ENCODE results near the gene SMC1A.

The SMC1A gene

GRCh38 chrX:53458082-53458481 lies 35.6 kb upstream of the SMC1A start (continued):
- TF ChIP-seq CTCF (tag by site-specific recombination; IDR thresholded peaks at IDR 0.05) (peak; percentile 15; the same call in 1 of the 2 replicates), ZNF148 (tag by site-specific recombination; IDR thresholded peaks at IDR 0.05; ENCODE audit: borderline replicate concordance) (no peak)

- H3K27ac ChIP-seq (ENCODE audit: extremely low read depth, low read depth, low read length) = no peak overlapping the region
- no peak overlapping the region for H3K4me3 ChIP-seq (ENCODE audit: low read depth, low read length)
- TF ChIP-seq KLF10 (tag by site-specific recombination; IDR thresholded peaks at IDR 0.05) (no peak), SP3 (tag by site-specific recombination; IDR thresholded peaks at IDR 0.05) (no peak), ZNF660 (tag by site-specific recombination; IDR thresholded peaks at IDR 0.05) (no peak), ZSCAN23 (tag by site-specific recombination; IDR thresholded peaks at IDR 0.05) (no peak), ZBTB1 (tag by site-specific recombination; IDR thresholded peaks at IDR 0.05) (no peak), ZNF354C (tag by site-specific recombination; IDR thresholded peaks at IDR 0.05; ENCODE audit: borderline replicate concordance, low read depth) (no peak), ZNF843 (tag by site-specific recombination; IDR thresholded peaks at IDR 0.05) (no peak), ZNF426 (tag by site-specific recombination; IDR thresholded peaks at IDR 0.05) (no peak), ZNF423 (tag by site-specific recombination; IDR thresholded peaks at IDR 0.05) (no peak)
- H3K9me3 ChIP-seq (ENCODE audit: control insufficient read depth, insufficient read depth, low read depth, low read length) = no peaks in the 10 kb centered on the region
- CTCF ChIA-PET = interaction anchor here (1.1 kb wide), 1 partner anchor 10 kb away, joined by 5 read pairs; no protein-coding TSS in a partner anchor
- POLR2A ChIA-PET = interaction anchor here (0.7 kb wide), 1 partner anchor 187 kb away, joined by 3 read pairs; no protein-coding TSS in a partner anchor
- no peaks in the 10 kb centered on the region for H3K4me1 ChIP-seq (ENCODE audit: control insufficient read depth, insufficient read depth, low read length)
- H3K36me3 ChIP-seq (ENCODE audit: control insufficient read depth in 2 of 2, insufficient read depth in 1 of 2, low read length in 2 of 2) = no peaks in the 10 kb centered on the region
Measured at GRCh38 chrX:53456254-53456653, 33.8 kb upstream of the SMC1A start.

GRCh38 chrX:53452812-53453211 lies 30.4 kb upstream of the SMC1A start:
- POLR2A ChIA-PET = interaction anchor here (1.5 kb wide), 1 partner anchor 30 kb away, joined by 4 read pairs; the partner anchor contains the start of genes RIBC1 and SMC1A

More at GRCh38 chrX:53452812-53453211, 30.4 kb upstream of the SMC1A start:
- Histone ChIP-seq H3K4me3 (ENCODE audit: low read depth, low read length) (no peak overlapping the region), H3K9me3 (ENCODE audit: control insufficient read depth, insufficient read depth, low read depth, low read length) (no peaks in the 10 kb centered on the region), H3K36me3 (ENCODE audit: control insufficient read depth in 2 of 2, insufficient read depth in 1 of 2, low read length in 2 of 2) (no peaks in the 10 kb centered on the region), H3K27ac (ENCODE audit: extremely low read depth, low read depth, low read length) (no peak overlapping the region), H3K4me1 (ENCODE audit: control insufficient read depth, insufficient read depth, low read length) (no peaks in the 10 kb centered on the region)
- TF ChIP-seq ZBTB26 (tag by site-specific recombination; optimal IDR thresholded peaks at IDR 0.05) (no peak), ZNF302 (tag by site-specific recombination; IDR thresholded peaks at IDR 0.05; ENCODE audit: low read depth) (no peak), ZNF701 (tag by site-specific recombination; IDR thresholded peaks at IDR 0.05) (no peak), ZNF510 (tag by site-specific recombination; IDR thresholded peaks at IDR 0.05; ENCODE audit: insufficient replicate concordance) (no peak), ZNF157 (tag by site-specific recombination; IDR thresholded peaks at IDR 0.05) (no peak), ZNF211 (tag by site-specific recombination; IDR thresholded peaks at IDR 0.05; ENCODE audit: low read depth) (no peak), ZNF350 (tag by site-specific recombination; IDR thresholded peaks at IDR 0.05) (no peak), ZNF335 (tag by site-specific recombination; conservative IDR thresholded peaks at IDR 0.05) (no peak), SP7 (tag by site-specific recombination; IDR thresholded peaks at IDR 0.05) (no peak), ZNF560 (tag by site-specific recombination; IDR thresholded peaks at IDR 0.05; ENCODE audit: borderline replicate concordance) (no peak), GFI1B (tag by site-specific recombination; IDR thresholded peaks at IDR 0.05) (no peak), ZNF626 (tag by site-specific recombination; IDR thresholded peaks at IDR 0.05) (no peak), ZNF529 (tag by site-specific recombination; IDR thresholded peaks at IDR 0.05; ENCODE audit: insufficient replicate concordance) (no peak), KLF10 (tag by site-specific recombination; IDR thresholded peaks at IDR 0.05) (no peak), PATZ1 (tag by site-specific recombination; IDR thresholded peaks at IDR 0.05) (no peak)
- CTCF ChIA-PET = interaction anchor here (0.6 to 1.7 kb wide), 6 partner anchors 14 to 167 kb away, joined by 3 to 10 read pairs (median 3); no protein-coding TSS in a partner anchor
